Cardiac septum (tissue), 1 donor: ENCODE data around the gene NPM1. TPM values are rescaled to one million over a fixed set of nuclear protein-coding genes. Genes with fewer than 3 reads are reported as not detected.
"Not testable (repeated sequence)": the region's sequence is repeated elsewhere in the genome, so short reads cannot be mapped to it uniquely, and the experiment has no call there.

Experiments
- DNase-seq: peaks from one replicate; pipeline ENCODE4 v3.0.0-alpha.2; 2020; ENCODE audit warnings: low spot score
- intact Hi-C: fragments of 100-400 bp; cut with DNase I; formaldehyde crosslinking; loops from one replicate; pipeline ENCODE4 v1.14.0; 2022
- total RNA-seq: library from RNA; stranded (reverse); fragmentation: NEBNext Ultra II Directional; extraction: Animal tissue kit (Norgen Biotek cat#: 25700); gene quantifications from one replicate; pipeline ENCODE4 v1.2.1, GENCODE V29; 2021
- donor health status: DM: no; HTN: no; CAD: no.

Gene NPM1
- total RNA-seq, 1 donor from 2014 or later, result 412 TPM

DNA sequence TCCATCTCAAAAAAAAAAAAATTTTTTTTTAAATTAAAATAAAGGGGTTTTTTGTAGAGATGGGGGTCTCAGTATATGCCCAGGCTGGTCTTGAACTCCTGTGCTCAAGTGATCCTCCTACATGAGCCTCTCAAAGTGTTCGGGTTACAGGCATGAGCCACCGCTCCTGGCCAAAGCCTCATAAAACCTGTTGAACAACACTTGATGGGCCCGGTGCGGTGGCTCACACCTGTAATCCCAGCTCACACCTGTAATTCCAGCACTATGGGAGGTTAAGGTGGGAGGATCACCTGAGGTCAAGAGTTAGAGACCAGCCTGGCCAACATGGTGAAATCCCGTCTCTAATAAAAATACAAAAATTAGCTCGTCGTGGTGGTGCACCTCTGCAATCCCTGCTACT lies 7.7 kb upstream of the NPM1 start:
- intact Hi-C loops, result no loop called here
- DNase-seq, result no peak

DNA sequence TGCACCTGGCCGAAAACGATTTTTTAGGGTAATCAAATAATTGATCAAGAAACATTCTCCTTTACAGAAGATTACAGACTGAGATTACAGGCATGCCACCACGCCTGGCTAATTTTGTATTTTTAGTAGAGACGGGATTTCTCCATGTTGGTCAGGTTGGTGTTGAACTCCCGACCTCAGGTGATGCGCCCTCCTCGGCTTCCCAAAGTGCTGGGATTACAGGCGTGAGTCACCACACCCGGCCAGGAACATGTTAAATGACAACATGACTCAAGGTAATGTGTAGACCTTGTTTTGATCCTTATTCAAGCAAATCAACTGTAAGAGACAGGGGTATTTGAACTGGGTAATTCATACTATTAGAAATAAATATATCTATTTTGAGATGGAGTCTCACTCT lies 3.2 kb upstream of the NPM1 start:
- intact Hi-C loops, DNase-seq: not testable (repeated sequence)

- not testable (repeated sequence) for DNase-seq
- intact Hi-C loops, result loop anchor here (5.0 kb wide), 1 partner anchor 622 kb away; the partner anchor contains the start of gene FBXW11
These were observed 2.6 kb upstream of the NPM1 start for GRCh38 chr5:171384999-171385398.

DNA sequence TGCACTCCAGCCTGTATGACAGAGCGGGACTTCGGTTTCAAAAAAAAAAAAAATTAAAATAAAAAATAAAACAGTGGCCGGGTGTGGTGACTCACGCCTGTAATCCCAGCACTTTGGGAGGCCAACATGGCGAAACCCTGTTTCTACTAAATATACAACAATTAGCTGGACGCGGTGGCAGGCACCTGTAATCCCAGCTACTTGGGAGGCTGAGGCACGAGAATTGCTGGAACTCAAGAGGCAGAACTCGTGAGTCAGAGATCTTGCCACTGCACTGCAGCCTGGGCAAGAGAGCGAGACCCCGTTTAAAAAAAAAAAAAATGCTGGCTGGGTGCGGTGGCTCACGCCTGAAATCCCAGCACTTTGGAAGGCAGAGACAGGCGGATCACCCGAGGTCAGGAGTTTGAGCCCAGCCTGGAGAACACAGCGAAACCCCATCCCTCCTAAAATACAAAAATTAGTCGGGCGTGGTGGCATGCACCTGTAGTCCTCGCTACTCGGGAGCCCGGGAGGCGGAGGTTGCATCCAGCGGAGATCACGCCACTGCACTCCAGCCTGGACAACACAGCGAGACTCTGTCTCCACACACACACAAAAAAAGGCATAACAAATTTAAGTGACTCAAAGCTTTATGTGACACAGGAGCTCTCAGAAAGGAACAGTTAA lies 1.5 kb upstream of the NPM1 start:
- intact Hi-C loops, result loop anchor here (5.0 kb wide), 1 partner anchor 621 kb away; the partner anchor contains the start of gene FBXW11
- DNase-seq, result no peak

GRCh38 chr5:171386861-171387344 lies 746 bp upstream of the NPM1 start:
- intact Hi-C loops, result loop anchor here (5.0 kb wide), 1 partner anchor 620 kb away; the partner anchor contains the start of gene FBXW11
- DNase-seq, result no peak

- DNase-seq, result peak; percentile 87
- intact Hi-C loops, result loop anchor here (5.0 kb wide), 1 partner anchor 619 kb away; the partner anchor contains the start of gene FBXW11
These were observed 544 bp downstream of the NPM1 start for GRCh38 chr5:171387970-171388815.

- no peak for DNase-seq
- intact Hi-C loops, result loop anchor here (5.0 kb wide), 1 partner anchor 619 kb away; the partner anchor contains the start of gene FBXW11
These were observed 1.1 kb downstream of the NPM1 start for GRCh38 chr5:171388816-171389168.

DNA sequence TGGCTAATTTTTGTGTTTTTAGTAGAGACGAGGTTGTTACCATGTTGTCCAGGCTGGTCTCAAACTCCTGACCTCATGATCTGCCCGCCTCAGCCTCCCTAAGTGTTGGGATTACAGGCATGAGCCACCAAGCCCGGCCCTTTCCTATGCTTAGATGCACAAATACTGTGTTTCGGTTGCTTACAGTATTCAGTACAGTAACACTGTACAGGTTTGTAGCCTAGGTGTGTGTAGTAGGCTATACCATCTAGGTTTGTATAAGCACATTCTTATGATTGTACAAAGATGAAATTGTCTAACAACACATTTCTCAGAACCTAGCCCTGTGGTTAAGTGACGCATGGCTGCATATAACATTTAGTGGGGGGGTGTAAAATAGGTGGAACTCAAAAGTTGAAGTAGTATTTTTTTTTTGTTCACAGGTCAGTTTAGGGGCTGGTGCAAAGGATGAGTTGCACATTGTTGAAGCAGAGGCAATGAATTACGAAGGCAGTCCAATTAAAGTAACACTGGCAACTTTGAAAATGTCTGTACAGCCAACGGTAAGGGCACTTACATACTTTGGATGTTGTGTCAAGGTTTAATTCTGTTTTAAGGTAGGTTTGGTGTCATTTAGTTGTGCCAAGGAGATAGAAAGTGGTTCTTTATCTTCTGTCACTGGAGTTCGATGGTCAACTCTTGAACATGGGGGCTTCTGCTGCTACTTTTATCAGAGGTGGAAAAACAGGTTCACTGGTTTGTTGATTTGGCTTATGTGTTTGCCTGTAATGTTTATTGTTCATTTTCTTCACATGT lies 3.4 kb downstream of the NPM1 start:
- intact Hi-C loops, result no loop called here
- no peak for DNase-seq

DNA sequence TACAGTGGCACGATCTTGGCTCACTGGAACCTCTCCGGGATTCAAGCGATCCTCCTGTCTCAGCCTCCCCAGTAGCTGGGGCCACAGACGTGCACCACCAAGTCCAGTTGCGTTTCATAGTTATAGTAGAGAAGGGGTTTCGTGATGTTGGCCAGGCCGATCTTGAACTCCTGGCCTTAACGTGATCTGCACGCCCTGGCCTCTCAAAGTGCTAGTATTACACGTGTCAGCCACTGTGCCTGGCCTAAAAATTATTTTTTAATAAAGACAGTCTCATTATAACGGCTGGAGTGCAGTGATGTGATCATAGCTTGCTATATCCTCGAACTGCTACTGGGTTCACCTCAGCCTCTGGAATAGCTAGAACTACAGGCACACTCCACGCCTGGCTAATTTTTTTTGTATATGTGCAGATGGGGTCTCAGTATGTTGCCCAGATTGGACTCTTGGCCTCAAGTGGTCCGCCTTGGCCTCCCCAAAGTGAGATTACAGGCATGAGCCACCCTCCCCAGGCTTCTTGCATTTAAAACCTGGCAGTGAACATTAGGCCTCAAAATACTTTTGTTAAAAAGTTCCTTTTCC lies 4.4 kb downstream of the NPM1 start:
- no peak for DNase-seq
- intact Hi-C loops, result no loop called here

- intact Hi-C loops, result no loop called here
- no peak for DNase-seq
These were observed 5.0 kb downstream of the NPM1 start for GRCh38 chr5:171392585-171393159.

DNA sequence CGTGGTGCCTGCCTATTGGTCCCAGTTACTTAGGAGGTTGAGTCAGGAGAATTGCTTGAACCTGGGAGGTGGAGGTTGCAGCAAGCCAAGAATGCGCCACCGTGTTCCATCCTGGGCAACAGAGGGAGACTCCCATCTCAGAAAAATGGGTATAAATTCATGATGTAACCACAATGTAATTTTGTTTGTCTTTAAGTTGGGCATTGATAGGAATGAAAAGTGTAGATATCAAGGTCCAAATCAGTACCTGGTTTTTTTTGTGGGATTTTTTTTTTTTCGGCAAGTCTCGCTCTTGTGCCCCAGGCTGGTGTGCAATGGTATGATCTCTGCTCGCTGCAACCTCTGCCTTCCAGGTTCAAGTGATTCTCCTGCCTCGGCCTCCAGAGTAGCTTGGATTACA lies 7.4 kb downstream of the NPM1 start:
- intact Hi-C loops, result no loop called here
- no peak for DNase-seq

DNA sequence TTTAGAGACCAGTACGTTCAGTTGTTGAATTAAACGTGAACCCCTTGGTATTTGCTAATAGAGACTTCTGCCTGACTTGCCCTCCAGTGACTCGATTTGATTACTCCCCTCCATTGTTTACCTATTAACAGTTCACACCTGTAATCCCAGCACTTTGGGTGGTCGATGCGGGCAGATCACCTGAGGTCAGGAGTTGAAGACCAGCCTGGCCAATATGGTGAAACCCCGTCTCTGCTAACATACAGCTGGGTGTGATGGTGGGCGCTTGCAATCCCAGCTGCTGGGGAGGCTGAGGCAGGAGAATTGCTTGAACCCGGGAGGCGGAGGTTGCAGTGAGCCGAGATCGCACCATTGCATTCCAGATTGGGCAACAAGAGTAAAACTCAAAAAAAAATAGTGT lies 8.9 kb downstream of the NPM1 start:
- DNase-seq, result not testable (repeated sequence)

GRCh38 chr5:171397190-171397589 lies 9.5 kb downstream of the NPM1 start:
- intact Hi-C loops, result no loop called here
- DNase-seq, result no peak

More for the DNA sequence above, 8.9 kb downstream of the NPM1 start:
- intact Hi-C loops, result not testable (repeated sequence)

DNA sequence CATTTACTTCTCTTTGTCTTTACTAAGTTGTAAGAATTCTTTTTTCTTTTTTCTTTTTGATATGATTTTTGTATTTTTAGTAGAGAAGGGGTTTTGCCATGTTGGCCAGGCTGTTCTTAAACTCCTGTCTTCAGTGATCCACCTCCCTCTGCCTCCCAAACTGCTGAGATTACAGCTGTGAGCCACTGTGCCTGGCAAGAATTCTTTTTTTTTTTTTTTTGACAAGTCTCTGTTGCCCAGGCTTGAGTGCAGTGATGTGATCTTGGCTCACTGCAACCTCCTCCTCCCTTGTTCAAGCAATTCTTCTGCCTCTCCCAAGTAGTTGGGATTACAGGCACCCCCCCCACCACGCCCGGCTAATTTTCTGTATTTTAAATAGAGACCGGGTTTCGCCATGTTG lies 9.9 kb downstream of the NPM1 start:
- intact Hi-C loops, result no loop called here
- no peak for DNase-seq

- intact Hi-C loops, DNase-seq: not testable (repeated sequence)
These were observed 11.0 kb downstream of the NPM1 start for GRCh38 chr5:171398660-171399059.

DNA sequence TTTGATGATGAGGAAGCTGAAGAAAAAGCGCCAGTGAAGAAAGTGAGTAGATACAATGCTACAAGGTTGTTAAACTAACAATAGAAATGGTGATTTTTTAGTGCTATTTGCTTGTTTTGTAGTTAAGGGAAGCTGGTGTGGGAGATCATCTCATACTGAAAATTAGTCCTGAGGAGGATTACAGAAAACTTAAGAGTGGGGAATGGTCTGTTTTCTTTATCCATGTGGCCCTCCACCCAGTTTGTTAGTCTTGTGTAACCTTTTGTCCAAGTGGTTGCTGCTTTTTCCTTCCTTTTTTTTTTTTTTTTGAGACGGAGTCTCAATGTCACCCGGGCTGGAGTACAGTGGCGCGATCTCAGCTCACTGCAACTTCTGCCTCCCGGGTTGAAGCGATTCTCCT lies 12.5 kb downstream of the NPM1 start:
- intact Hi-C loops, result no loop called here
- DNase-seq, result no peak

GRCh38 chr5:171401167-171401947 lies 13.7 kb downstream of the NPM1 start:
- intact Hi-C loops, result no loop called here
- no peak for DNase-seq

DNA sequence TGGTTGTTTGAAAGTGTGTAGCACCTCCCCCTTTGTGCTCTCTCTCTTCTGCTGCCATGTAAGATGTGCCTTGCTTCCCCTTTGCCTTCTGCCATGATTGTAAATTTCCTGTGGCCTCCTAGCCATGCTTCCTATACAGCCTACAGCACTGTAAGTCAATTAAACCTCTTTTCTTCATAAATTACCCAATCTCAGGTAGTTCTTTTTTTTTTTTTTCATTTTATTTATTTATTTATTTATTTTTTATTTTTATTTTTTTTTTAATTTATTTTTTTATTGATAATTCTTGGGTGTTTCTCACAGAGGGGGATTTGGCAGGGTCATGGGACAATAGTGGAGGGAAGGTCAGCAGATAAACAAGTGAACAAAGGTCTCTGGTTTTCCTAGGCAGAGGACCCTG lies 15.1 kb downstream of the NPM1 start:
- intact Hi-C loops, DNase-seq: not testable (repeated sequence)
